ENCODE measurements around the gene CACNG4. TPM values are rescaled to one million over a fixed set of nuclear protein-coding genes. Genes with fewer than 3 reads are reported as not detected.

The CACNG4 gene
- total RNA-seq, 1 donor from 2014 or later, result not detected

GRCh38 chr17:67066717-67067116 lies 102.2 kb downstream of the CACNG4 start:
- no peak for DNase-seq (ENCODE audit: low read depth)

GRCh38 chr17:67067571-67068482 lies 103.3 kb downstream of the CACNG4 start:
- no peak for DNase-seq (ENCODE audit: low read depth)

- no peak for DNase-seq (ENCODE audit: low read depth)
Observed at GRCh38 chr17:67068999-67069398, 104.5 kb downstream of the CACNG4 start.

DNA sequence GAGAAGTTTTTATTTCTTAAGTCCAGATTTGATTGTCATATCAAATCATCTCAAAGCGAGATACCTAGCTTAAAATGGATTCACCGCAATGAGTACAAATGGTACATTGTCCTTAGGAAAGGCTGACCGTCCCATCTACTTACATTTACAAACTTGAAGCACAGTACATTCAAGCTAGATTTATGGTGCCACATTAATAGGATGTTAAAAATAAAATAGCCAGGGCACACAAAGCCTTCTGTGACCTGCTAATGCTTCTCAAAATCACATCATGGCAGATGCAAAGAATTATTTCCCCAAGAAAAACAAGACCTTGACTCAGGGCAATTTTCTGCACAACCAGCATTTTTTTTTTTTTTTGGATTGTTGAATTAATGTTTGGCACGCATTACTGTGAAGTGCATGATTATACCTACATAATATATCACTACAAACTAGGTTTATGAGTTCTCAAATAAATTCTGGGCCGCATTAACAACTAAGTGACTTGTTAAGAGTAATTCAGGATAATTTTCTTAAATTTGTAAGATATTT lies 105.2 kb downstream of the CACNG4 start:
- DNase-seq (ENCODE audit: low read depth), result no peak

DNA sequence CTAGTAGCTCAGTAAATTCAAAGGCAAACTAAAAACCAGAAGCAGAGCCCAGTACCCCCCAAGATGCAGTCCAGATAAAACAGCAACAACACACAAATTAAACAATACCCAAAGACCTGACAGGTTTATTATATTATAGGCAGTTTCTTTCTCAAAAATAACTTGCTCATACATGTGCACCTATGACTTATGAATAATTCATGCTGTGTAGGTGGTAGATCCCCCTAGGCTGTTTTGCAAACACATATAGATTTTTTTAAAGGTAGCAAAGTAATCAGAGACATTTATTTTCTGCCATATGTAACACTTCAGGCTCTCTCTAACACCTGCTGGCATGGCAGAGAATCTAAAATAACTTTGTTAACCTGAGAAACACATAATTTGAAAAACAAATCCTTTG lies 107.1 kb downstream of the CACNG4 start:
- DNase-seq (ENCODE audit: low read depth), result no peak

DNA sequence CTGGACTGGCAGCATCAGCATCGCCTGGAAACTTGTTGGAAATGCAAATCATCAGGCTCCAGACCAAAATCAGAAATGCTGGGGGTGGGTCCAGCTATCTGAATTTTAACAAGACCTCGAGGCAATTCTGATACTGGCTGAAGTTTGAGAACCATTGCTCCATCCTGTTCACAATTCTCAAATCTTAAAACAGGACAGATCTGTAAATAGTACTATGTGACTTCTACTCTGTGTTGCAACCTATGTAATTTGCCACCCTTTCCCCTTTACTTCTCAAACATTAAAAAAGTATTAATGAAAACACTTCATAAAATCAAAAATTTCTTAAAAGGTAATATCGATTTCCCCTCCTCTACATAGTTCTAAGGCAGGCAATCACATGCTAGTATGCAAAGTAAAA lies 108.4 kb downstream of the CACNG4 start:
- DNase-seq (ENCODE audit: low read depth), result no peak

DNA sequence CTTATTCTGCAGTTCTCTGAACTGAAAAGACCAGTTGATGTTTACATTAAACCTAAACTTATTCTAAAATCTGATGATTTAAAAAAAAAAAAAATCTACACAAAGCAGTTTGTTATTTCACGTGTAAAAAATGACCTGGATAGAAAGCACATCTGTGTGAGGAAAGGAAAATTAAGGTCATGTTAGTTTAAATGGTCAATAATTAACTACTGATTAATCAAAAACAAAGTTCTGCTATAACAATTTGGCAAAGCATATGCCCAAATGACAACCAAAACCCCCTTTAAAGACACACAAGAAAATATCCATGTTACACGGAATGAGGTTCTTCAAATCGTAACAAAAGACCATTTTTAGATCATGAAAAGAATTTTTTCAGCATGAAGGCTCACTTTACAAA lies 110.3 kb downstream of the CACNG4 start:
- DNase-seq (ENCODE audit: low read depth), result peak; percentile 73

GRCh38 chr17:67076290-67076689 lies 111.8 kb downstream of the CACNG4 start:
- peak; percentile 95 for DNase-seq (ENCODE audit: low read depth)

DNA sequence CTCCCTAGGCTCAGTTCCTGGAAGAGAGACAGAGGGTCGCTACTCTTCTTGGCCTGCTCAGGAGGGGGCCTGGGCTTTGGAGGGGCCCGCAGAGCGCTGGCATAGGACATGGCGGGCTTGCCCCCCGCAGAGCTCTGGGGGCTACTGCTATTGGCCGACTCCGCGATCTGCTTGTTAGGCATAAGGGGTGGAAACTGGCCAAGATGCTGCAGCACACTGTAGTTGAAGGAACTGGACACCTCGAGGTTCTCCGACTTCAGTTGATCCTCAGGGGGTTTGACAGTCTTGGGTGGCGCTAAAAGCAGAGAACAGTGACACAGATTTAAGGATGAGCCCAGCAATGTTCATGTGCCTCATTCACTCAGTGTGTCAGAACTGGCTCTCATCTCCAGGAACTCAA lies 113.8 kb downstream of the CACNG4 start:
- no peak for DNase-seq (ENCODE audit: low read depth)

- no peak for DNase-seq (ENCODE audit: low read depth)
Observed at GRCh38 chr17:67079491-67079890, 115.0 kb downstream of the CACNG4 start.

- DNase-seq (ENCODE audit: low read depth), result no peak
Observed at GRCh38 chr17:67080804-67081203, 116.3 kb downstream of the CACNG4 start.

DNA sequence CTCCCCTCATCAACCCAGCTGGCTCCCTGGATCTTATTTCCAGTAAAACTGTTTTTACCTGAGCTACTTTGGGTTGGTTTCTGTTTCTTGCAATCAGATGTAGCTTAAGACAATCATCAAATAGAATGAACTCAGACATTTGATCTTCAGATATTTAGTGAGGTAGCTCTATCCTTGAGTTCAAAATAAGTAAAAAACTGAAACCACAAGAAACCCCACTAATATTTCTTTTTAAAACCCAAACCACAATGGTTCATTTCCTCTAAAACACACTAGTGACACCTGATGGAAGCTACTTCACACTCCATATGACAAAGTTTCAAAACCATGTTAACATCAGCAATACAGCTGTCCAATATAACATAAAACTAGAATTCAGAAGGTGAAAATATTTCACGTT lies 117.6 kb downstream of the CACNG4 start:
- no peak for DNase-seq (ENCODE audit: low read depth)

Other genes with a start within 250 kb of the CACNG4 start
- gene CACNG5, start 129.6 kb upstream of the CACNG4 start, total RNA-seq, result not detected in 2 replicates
- gene CACNG1, start 79.8 kb downstream of the CACNG4 start, total RNA-seq, result not detected in 2 replicates